Endothelial cell (in vitro differentiated cells): ENCODE data around the gene OTX2. TPM values are rescaled to one million over a fixed set of nuclear protein-coding genes. Genes with fewer than 3 reads are reported as not detected.

Source experiments
- DNase-seq: peaks from one replicate; pipeline ENCODE4 v3.0.0; 2021; ENCODE audit warnings: low spot score
- H3K27ac Mint-ChIP-seq: one replicate; pipeline ENCODE4 v1.8.0; 2021; ENCODE audit warnings: mixed read lengths, inconsistent platforms; ENCODE audit not compliant: unreplicated experiment
- H3K27me3 Mint-ChIP-seq: one replicate; pipeline ENCODE4 v1.8.0; 2021; ENCODE audit warnings: mild to moderate bottlenecking, moderate library complexity, mixed read lengths, inconsistent platforms; ENCODE audit not compliant: unreplicated experiment
- H3K36me3 Mint-ChIP-seq: one replicate; pipeline ENCODE4 v1.8.0; 2021; ENCODE audit warnings: mild to moderate bottlenecking, low read depth, mixed read lengths, inconsistent platforms; ENCODE audit not compliant: unreplicated experiment
- H3K4me1 Mint-ChIP-seq: one replicate; pipeline ENCODE4 v1.8.0; 2021; ENCODE audit warnings: mild to moderate bottlenecking, mixed read lengths, inconsistent platforms; ENCODE audit not compliant: unreplicated experiment
- H3K4me3 Mint-ChIP-seq: one replicate; pipeline ENCODE4 v1.8.0; 2021; ENCODE audit warnings: mild to moderate bottlenecking, mixed read lengths, inconsistent platforms; ENCODE audit not compliant: unreplicated experiment
- H3K9me3 Mint-ChIP-seq: one replicate; pipeline ENCODE4 v1.8.0; 2021; ENCODE audit warnings: mixed read lengths, inconsistent platforms; ENCODE audit not compliant: unreplicated experiment
- CTCF ChIP-seq: fragments of 200-600 bp; sonication (generic); IDR thresholded peaks from one replicate; pipeline ENCODE4 v1.5.0; 2021; ENCODE audit warnings: antibody characterized with exemption; ENCODE audit not compliant: unreplicated experiment
- total RNA-seq: library from RNA; stranded (reverse); fragmentation: NEBNext Ultra II Directional; extraction: Animal tissue kit (Norgen Biotek cat#: 25700); gene quantifications from one replicate; pipeline ENCODE4 v1.2.1, GENCODE V29; 2021; ENCODE audit not compliant: unreplicated experiment

The OTX2 gene
- total RNA-seq, 1 donor from 2014 or later, result 12.0 TPM

- no peak for TF ChIP-seq CTCF
- Mint-ChIP-seq H3K4me3 (no peak overlapping the region), H3K4me1 (no peaks in the 10 kb centered on the region), H3K27ac (no peak overlapping the region), H3K9me3 (no peaks in the 10 kb centered on the region), H3K36me3 (no peaks in the 10 kb centered on the region), H3K27me3 (no peaks in the 10 kb centered on the region)
- no peak for DNase-seq
Measured at GRCh38 chr14:56770512-56770911, 39.8 kb downstream of the OTX2 start.

- DNase-seq, result no peak
- Mint-ChIP-seq H3K4me1 (no peaks in the 10 kb centered on the region), H3K4me3 (no peak overlapping the region), H3K9me3 (no peaks in the 10 kb centered on the region), H3K27ac (no peak overlapping the region), H3K36me3 (no peaks in the 10 kb centered on the region), H3K27me3 (no peaks in the 10 kb centered on the region)
- TF ChIP-seq CTCF, result no peak
Measured at GRCh38 chr14:56760164-56760914, 49.9 kb downstream of the OTX2 start.

- Mint-ChIP-seq H3K36me3 (no peaks in the 10 kb centered on the region), H3K4me3 (no peak overlapping the region), H3K27me3 (no peaks in the 10 kb centered on the region), H3K27ac (no peak overlapping the region), H3K9me3 (no peaks in the 10 kb centered on the region), H3K4me1 (no peaks in the 10 kb centered on the region)
- no peak for TF ChIP-seq CTCF
- DNase-seq, result no peak
Measured at GRCh38 chr14:56759633-56760032, 50.6 kb downstream of the OTX2 start.

- DNase-seq, result no peak
- H3K4me1 Mint-ChIP-seq, result no peaks in the 10 kb centered on the region
Measured at GRCh38 chr14:56759094-56759493, 51.2 kb downstream of the OTX2 start.

More at GRCh38 chr14:56759094-56759493, 51.2 kb downstream of the OTX2 start:
- Mint-ChIP-seq H3K36me3 (no peaks in the 10 kb centered on the region), H3K4me3 (no peak overlapping the region), H3K27ac (no peak overlapping the region), H3K27me3 (no peaks in the 10 kb centered on the region), H3K9me3 (no peaks in the 10 kb centered on the region)
- TF ChIP-seq CTCF, result no peak
